Renal cortical epithelial cell (primary cell): ENCODE measurements around the gene KDM7A. TPM values are rescaled to one million over a fixed set of nuclear protein-coding genes. Genes with fewer than 3 reads are reported as not detected.
"Not testable (repeated sequence)": the region's sequence is repeated elsewhere in the genome, so short reads cannot be mapped to it uniquely, and the experiment has no call there.

Experiments used
- DNase-seq: peaks from one replicate; pipeline ENCODE4 v3.0.0-alpha.2; 2011; ENCODE audit warnings: low read depth
- total RNA-seq: library from RNA; depleted of rRNA; stranded (reverse); fragments of >200 nt; gene quantifications from 2 replicates; pipeline ENCODE4 v1.2.3, GENCODE V29; 2014

The KDM7A gene
- total RNA-seq, 1 donor from 2014 or later: 7.2 TPM

GRCh38 chr7:140200061-140200989, 23.5 kb upstream of the KDM7A start:
- no peak for DNase-seq

- no peak for DNase-seq
These were observed 21.2 kb upstream of the KDM7A start for GRCh38 chr7:140197938-140198337.

- DNase-seq: no peak
These were observed 20.6 kb upstream of the KDM7A start for GRCh38 chr7:140197218-140197890.

GRCh38 chr7:140196361-140197217, 19.8 kb upstream of the KDM7A start:
- peak; percentile 50 for DNase-seq

- DNase-seq: no peak
These were observed 19.1 kb upstream of the KDM7A start for GRCh38 chr7:140195859-140196258.

- DNase-seq: no peak
These were observed 15.8 kb upstream of the KDM7A start for GRCh38 chr7:140192620-140193019.

GRCh38 chr7:140192176-140192575, 15.4 kb upstream of the KDM7A start:
- no peak for DNase-seq

- DNase-seq: no peak
These were observed 13.8 kb upstream of the KDM7A start for GRCh38 chr7:140190588-140190987.

- DNase-seq: no peak
These were observed 13.1 kb upstream of the KDM7A start for GRCh38 chr7:140189917-140190316.

- DNase-seq: no peak
These were observed 6.1 kb upstream of the KDM7A start for GRCh38 chr7:140182917-140183316.

- DNase-seq: no peak
These were observed 2.6 kb upstream of the KDM7A start for GRCh38 chr7:140179339-140179738.

- DNase-seq: no peak
These were observed 571 bp downstream of the KDM7A start for GRCh38 chr7:140176122-140176701.

GRCh38 chr7:140175221-140176121, 1.3 kb downstream of the KDM7A start:
- peak; percentile 96 for DNase-seq

- DNase-seq: no peak
These were observed 2.6 kb downstream of the KDM7A start for GRCh38 chr7:140174217-140174616.

- no peak for DNase-seq
These were observed 6.4 kb downstream of the KDM7A start for GRCh38 chr7:140170375-140170774.

- DNase-seq: no peak
These were observed 8.0 kb downstream of the KDM7A start for GRCh38 chr7:140168816-140169215.

GRCh38 chr7:140165422-140165821, 11.4 kb downstream of the KDM7A start:
- peak; percentile 87 for DNase-seq

GRCh38 chr7:140162081-140162480, 14.7 kb downstream of the KDM7A start:
- DNase-seq: not testable (repeated sequence)

GRCh38 chr7:140161047-140161446, 15.7 kb downstream of the KDM7A start:
- no peak for DNase-seq

- DNase-seq: no peak
These were observed 16.5 kb downstream of the KDM7A start for GRCh38 chr7:140160308-140160707.

- DNase-seq: no peak
These were observed 17.3 kb downstream of the KDM7A start for GRCh38 chr7:140159497-140159896.
